ENCODE results near the gene SCN2B. TPM values are rescaled to one million over a fixed set of nuclear protein-coding genes. Genes with fewer than 3 reads are reported as not detected.
A peak's percentile ranks its signal among the peaks of the same experiment; 100 is the strongest.

SCN2B gene
- total RNA-seq, 6 experiments from 2014 or later, result not detected

- no peak overlapping the region for H3K4me3 ChIP-seq
- DNase-seq (no peak), ATAC-seq (peak in 1 of 4 donors; percentile 6)
- H3K36me3 ChIP-seq, result no peaks in the 10 kb centered on the region
- H3K27ac ChIP-seq, result no peak overlapping the region
- no peaks in the 10 kb centered on the region for H3K9me3 ChIP-seq
- WGBS (ENCODE audit: insufficient coverage, low coverage, low lambda C conversion rate, missing lambda C conversion rate), result 38% methylated on average over 1 of the region's 2 CpGs
- no peak for TF ChIP-seq CTCF (IDR thresholded peaks at IDR 0.05)
- TF ChIP-seq POLR2A (IDR thresholded peaks at IDR 0.05), result no peak
- H3K27me3 ChIP-seq, result no peaks in the 10 kb centered on the region
- H3K4me1 ChIP-seq, result no peaks in the 10 kb centered on the region
- intact Hi-C loops (cut with DNase I), result no loop called here
Observed at GRCh38 chr11:118136341-118136740, 40.1 kb downstream of the SCN2B start.

GRCh38 chr11:118135796-118136165, 40.7 kb downstream of the SCN2B start:
- no CpG with 5 or more reads among the region's 5 CpGs for WGBS (ENCODE audit: insufficient coverage, low coverage, low lambda C conversion rate, missing lambda C conversion rate)
- intact Hi-C loops (cut with DNase I), result no loop called here
- DNase-seq, result peak in 1 of 3 donors; percentile 16

GRCh38 chr11:118135051-118135795, 41.2 kb downstream of the SCN2B start:
- intact Hi-C loops (cut with DNase I), result no loop called here
- H3K9me3 ChIP-seq, result no peaks in the 10 kb centered on the region
- H3K4me3 ChIP-seq, result no peak overlapping the region
- ATAC-seq (no peak), DNase-seq (no peak)
- no peak for TF ChIP-seq POLR2A (IDR thresholded peaks at IDR 0.05)
- no peak for TF ChIP-seq CTCF (IDR thresholded peaks at IDR 0.05)
- WGBS (ENCODE audit: insufficient coverage, low coverage, low lambda C conversion rate, missing lambda C conversion rate), result 40% methylated on average over 1 of the region's 7 CpGs
- H3K27ac ChIP-seq, result no peak overlapping the region
- no peaks in the 10 kb centered on the region for H3K36me3 ChIP-seq
- H3K27me3 ChIP-seq, result no peaks in the 10 kb centered on the region
- no peaks in the 10 kb centered on the region for H3K4me1 ChIP-seq

More at GRCh38 chr11:118135796-118136165, 40.7 kb downstream of the SCN2B start:
- no peaks in the 10 kb centered on the region for H3K36me3 ChIP-seq
- TF ChIP-seq POLR2A (IDR thresholded peaks at IDR 0.05), result no peak
- TF ChIP-seq CTCF (IDR thresholded peaks at IDR 0.05), result no peak
- no peak overlapping the region for H3K27ac ChIP-seq
- no peaks in the 10 kb centered on the region for H3K4me1 ChIP-seq
- ATAC-seq, result no peak
- H3K4me3 ChIP-seq, result no peak overlapping the region
- H3K9me3 ChIP-seq, result no peaks in the 10 kb centered on the region
- H3K27me3 ChIP-seq, result no peaks in the 10 kb centered on the region

- ATAC-seq (no peak), DNase-seq (no peak)
- TF ChIP-seq POLR2A (IDR thresholded peaks at IDR 0.05) (no peak), CTCF (IDR thresholded peaks at IDR 0.05) (no peak)
- intact Hi-C loops (cut with DNase I), result no loop called here
- H3K27me3 ChIP-seq, result no peaks in the 10 kb centered on the region
- H3K4me1 ChIP-seq, result no peaks in the 10 kb centered on the region
- no peaks in the 10 kb centered on the region for H3K9me3 ChIP-seq
- 75% methylated on average over 6 of the region's 10 CpGs for WGBS (ENCODE audit: insufficient coverage, low coverage, low lambda C conversion rate, missing lambda C conversion rate)
- no peaks in the 10 kb centered on the region for H3K36me3 ChIP-seq
- H3K4me3 ChIP-seq, result no peak overlapping the region
- no peak overlapping the region for H3K27ac ChIP-seq
Observed at GRCh38 chr11:118133816-118134215, 42.6 kb downstream of the SCN2B start.
